Mucosa of stomach (tissue), 1 donor: Measurements from ENCODE around the gene AJAP1.

Experiments
- H3K27me3 ChIP-seq: one replicate; pipeline ENCODE4 v1.7.0; 2013; ENCODE audit warnings: mild to moderate bottlenecking, low read length; ENCODE audit not compliant: control insufficient read depth, insufficient read depth
- H3K36me3 ChIP-seq: one replicate; pipeline ENCODE4 v1.7.0; 2013; ENCODE audit warnings: low read length; ENCODE audit not compliant: control insufficient read depth, insufficient read depth
- H3K4me1 ChIP-seq: one replicate; pipeline ENCODE4 v1.7.0; 2013; ENCODE audit warnings: mild to moderate bottlenecking, low read length; ENCODE audit not compliant: control insufficient read depth, insufficient read depth
- H3K4me3 ChIP-seq: one replicate; pipeline ENCODE4 v1.7.0; 2013; ENCODE audit warnings: low read length
- H3K9ac ChIP-seq: one replicate; pipeline ENCODE4 v1.7.0; 2013; ENCODE audit warnings: mild to moderate bottlenecking, low read length, moderate library complexity
- H3K9me3 ChIP-seq: one replicate; pipeline ENCODE4 v1.7.0; 2013; ENCODE audit warnings: mild to moderate bottlenecking, low read length, moderate library complexity; ENCODE audit not compliant: control insufficient read depth
- donor health status: Pancreatic carcinoma.

Gene AJAP1

DNA sequence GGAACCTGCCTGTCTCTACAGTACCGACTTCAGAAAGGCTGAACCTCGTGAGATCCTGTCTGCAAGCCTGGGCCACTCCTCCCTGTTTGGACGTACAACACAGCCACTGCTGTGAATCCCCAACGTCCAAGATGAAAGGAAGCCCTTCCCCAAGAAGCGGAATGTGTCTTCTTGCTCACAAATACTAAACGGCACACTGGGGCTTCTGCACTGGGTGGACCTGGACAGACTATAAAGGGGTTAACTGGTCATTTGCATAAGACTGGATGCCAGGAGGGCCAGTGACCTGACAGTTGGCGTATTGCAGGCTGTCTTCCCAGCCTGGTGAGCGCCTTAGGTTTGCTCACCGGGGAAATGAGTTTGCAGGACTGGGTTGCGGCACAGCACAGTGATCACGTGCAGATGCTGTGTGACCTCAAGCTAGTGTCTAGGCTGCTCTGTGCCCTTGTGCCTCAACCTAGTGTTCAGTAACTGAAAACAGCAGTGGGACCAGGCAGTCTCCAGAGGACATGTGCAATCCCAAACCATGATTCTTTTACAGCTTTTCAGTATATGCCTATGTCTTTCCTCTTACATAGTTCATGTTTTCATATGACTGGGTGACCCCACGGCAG lies 19.5 kb upstream of the AJAP1 start:
- Histone ChIP-seq H3K4me1 (no peaks in the 10 kb centered on the region), H3K4me3 (no peak overlapping the region), H3K36me3 (no peaks in the 10 kb centered on the region), H3K9me3 (no peaks in the 10 kb centered on the region), H3K27me3 (no peaks in the 10 kb centered on the region), H3K9ac (no peak overlapping the region)

DNA sequence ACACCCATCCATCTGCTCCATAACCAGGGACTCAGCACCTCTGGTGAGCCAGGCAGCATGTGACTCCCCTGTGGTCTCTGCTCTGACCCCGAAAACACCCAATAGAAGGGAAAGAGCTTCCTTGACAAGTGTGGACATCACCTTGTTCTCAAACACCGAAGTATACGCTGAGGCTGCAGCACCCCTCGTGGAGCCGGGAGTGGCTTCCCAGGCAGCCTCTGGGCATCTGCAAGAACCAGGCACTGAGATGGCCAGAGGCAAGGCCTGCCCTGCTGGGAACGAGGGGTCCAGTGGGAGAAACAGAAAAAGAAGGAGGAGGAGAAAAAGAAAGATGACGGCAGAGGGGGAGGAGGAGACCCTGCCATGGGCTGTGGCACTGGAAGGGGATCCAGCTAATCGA lies 18.2 kb upstream of the AJAP1 start:
- no peaks in the 10 kb centered on the region for H3K27me3 ChIP-seq
- no peaks in the 10 kb centered on the region for H3K9me3 ChIP-seq
- no peaks in the 10 kb centered on the region for H3K4me1 ChIP-seq
- no peaks in the 10 kb centered on the region for H3K36me3 ChIP-seq
- no peak overlapping the region for H3K9ac ChIP-seq
- H3K4me3 ChIP-seq = no peak overlapping the region

- Histone ChIP-seq H3K9ac (no peak overlapping the region), H3K36me3 (no peaks in the 10 kb centered on the region), H3K4me1 (no peaks in the 10 kb centered on the region), H3K27me3 (no peaks in the 10 kb centered on the region), H3K4me3 (no peak overlapping the region), H3K9me3 (no peaks in the 10 kb centered on the region)
These were observed 17.6 kb upstream of the AJAP1 start for GRCh38 chr1:4636644-4637380.

GRCh38 chr1:4637616-4638344 lies 16.6 kb upstream of the AJAP1 start:
- Histone ChIP-seq H3K36me3 (no peaks in the 10 kb centered on the region), H3K9ac (no peak overlapping the region), H3K4me3 (no peak overlapping the region), H3K9me3 (no peaks in the 10 kb centered on the region), H3K27me3 (no peaks in the 10 kb centered on the region), H3K4me1 (no peaks in the 10 kb centered on the region)

DNA sequence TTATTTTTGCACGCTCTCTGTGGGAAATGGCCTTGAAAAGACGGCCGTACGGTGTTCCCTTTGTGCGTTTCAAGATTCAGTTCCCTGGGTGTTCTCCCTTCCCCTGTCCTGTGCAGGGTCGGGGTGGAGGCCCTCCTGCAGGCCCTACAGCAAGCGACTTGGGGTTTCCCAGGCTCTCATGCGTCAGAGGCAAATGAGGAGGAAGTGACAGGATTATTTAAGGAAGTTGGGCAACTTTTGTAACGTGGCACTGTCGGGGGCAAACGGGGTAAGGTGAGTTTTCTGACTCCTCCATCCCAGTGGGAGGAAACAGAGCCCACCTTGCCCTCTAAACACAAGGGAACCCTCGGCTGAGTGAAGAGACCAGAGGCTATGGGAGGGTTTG lies 16.1 kb upstream of the AJAP1 start:
- H3K4me3 ChIP-seq = no peak overlapping the region
- H3K9ac ChIP-seq = no peak overlapping the region
- H3K27me3 ChIP-seq = no peaks in the 10 kb centered on the region

GRCh38 chr1:4640931-4641330 lies 13.5 kb upstream of the AJAP1 start:
- Histone ChIP-seq H3K27me3 (no peaks in the 10 kb centered on the region), H3K36me3 (no peaks in the 10 kb centered on the region), H3K4me3 (no peak overlapping the region), H3K9me3 (no peaks in the 10 kb centered on the region), H3K9ac (no peak overlapping the region), H3K4me1 (no peaks in the 10 kb centered on the region)

More for the DNA sequence above, 16.1 kb upstream of the AJAP1 start:
- H3K4me1 ChIP-seq = no peaks in the 10 kb centered on the region
- H3K36me3 ChIP-seq = no peaks in the 10 kb centered on the region
- H3K9me3 ChIP-seq = no peaks in the 10 kb centered on the region

- Histone ChIP-seq H3K9ac (no peak overlapping the region), H3K4me1 (no peaks in the 10 kb centered on the region), H3K36me3 (no peaks in the 10 kb centered on the region), H3K9me3 (no peaks in the 10 kb centered on the region), H3K27me3 (peaks cover 6% of the 10 kb centered on the region), H3K4me3 (no peak overlapping the region)
These were observed 7.0 kb upstream of the AJAP1 start for GRCh38 chr1:4647391-4647790.

DNA sequence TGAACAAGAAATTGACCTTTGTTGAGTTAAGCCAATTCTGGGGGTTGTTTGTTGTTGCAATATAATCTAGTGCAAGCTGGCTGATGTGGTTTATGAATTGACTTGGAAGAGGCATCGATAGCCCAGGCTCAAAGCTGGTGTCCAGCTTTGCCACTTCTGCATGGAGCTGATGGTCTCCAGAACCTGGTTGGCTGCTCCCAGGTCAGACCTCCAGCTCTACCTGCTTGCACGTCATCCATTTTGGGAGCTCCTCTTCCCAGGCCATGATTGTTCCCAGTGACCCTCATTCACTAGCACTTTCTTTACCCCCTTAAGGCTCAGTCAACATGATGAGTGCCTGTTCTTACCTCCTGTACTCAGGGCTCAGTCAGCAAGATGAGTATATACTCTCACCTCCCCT lies 5.8 kb upstream of the AJAP1 start:
- H3K9ac ChIP-seq = no peak overlapping the region
- no peak overlapping the region for H3K4me3 ChIP-seq
- no peaks in the 10 kb centered on the region for H3K4me1 ChIP-seq
- no peaks in the 10 kb centered on the region for H3K36me3 ChIP-seq
- H3K27me3 ChIP-seq = peaks cover 16% of the 10 kb centered on the region
- H3K9me3 ChIP-seq = no peaks in the 10 kb centered on the region

- Histone ChIP-seq H3K36me3 (no peaks in the 10 kb centered on the region), H3K9ac (no peak overlapping the region), H3K27me3 (peaks cover 26% of the 10 kb centered on the region), H3K9me3 (no peaks in the 10 kb centered on the region), H3K4me3 (no peak overlapping the region), H3K4me1 (no peaks in the 10 kb centered on the region)
These were observed 3.9 kb upstream of the AJAP1 start for GRCh38 chr1:4650481-4650880.

GRCh38 chr1:4650981-4651380 lies 3.4 kb upstream of the AJAP1 start:
- Histone ChIP-seq H3K9me3 (no peaks in the 10 kb centered on the region), H3K27me3 (peaks cover 28% of the 10 kb centered on the region), H3K9ac (no peak overlapping the region), H3K4me1 (no peaks in the 10 kb centered on the region), H3K4me3 (no peak overlapping the region), H3K36me3 (no peaks in the 10 kb centered on the region)

DNA sequence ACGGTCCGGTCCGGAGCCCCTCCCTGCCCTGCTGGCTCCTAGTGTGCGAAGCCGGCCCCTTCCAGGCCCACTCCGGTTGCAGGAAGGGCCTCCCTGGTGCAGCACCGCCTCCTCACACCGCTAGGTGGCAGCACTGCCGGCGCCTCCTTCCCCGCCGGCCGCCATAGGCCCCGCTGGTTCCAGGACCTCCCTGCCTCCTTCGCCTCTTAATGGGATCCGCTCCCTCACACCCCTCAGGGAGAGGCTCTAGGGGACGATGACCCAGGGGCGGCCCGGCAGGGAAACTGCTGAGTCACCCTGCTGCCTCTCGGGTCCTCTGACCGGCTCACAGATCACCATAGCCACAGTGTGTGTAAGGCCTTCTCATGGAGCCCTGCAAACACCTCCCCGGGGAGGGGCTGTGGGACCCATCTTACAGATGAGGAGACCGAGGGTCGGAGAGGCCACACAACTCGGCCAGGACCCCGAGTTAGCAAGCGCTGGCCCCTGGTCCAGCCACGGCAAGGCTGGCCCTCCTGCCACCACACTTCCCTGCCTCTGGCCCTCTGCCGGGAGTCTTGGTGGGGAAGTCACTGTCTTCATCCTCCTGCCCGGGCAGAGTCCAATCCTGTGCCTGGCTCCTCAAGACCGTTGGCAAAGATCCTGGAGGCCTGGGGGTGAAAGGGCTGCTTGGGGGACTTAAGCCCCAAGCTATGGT lies 1.6 kb upstream of the AJAP1 start:
- H3K4me3 ChIP-seq = no peak overlapping the region
- no peak overlapping the region for H3K9ac ChIP-seq
- peaks cover 42% of the 10 kb centered on the region for H3K27me3 ChIP-seq

DNA sequence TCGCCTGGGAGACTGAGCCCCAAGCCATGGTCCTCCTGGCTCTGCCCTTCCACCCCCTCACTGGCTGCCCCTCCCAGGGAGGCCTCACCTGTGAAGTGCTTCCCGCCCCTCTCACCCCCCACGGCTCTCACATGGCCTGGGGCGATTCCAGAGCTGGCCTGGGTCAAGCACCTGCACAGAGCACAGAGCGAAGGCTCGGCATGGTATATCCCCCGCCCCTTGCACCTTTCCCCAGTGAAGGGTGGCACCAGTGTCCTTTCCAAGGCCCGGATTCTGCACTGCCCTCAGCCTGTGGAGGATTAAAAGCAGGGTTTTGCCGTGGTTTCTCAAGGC lies 1.1 kb upstream of the AJAP1 start:
- Histone ChIP-seq H3K4me1 (no peaks in the 10 kb centered on the region), H3K9ac (no peak overlapping the region), H3K4me3 (no peak overlapping the region), H3K36me3 (no peaks in the 10 kb centered on the region), H3K27me3 (peaks cover 42% of the 10 kb centered on the region), H3K9me3 (no peaks in the 10 kb centered on the region)

More for the DNA sequence above, 1.6 kb upstream of the AJAP1 start:
- Histone ChIP-seq H3K9me3 (no peaks in the 10 kb centered on the region), H3K4me1 (no peaks in the 10 kb centered on the region), H3K36me3 (no peaks in the 10 kb centered on the region)
